Ovary (tissue), 3 donors: ENCODE data around the gene CCDC106.

Source experiments
- EP300 ChIP-seq: sonication (generic); formaldehyde crosslinking; IDR thresholded peaks from one replicate; pipeline ENCODE4 v1.6.1; 2017; ENCODE audit warnings: antibody characterized with exemption
- POLR2A ChIP-seq: fragments of 450-650 bp; IDR thresholded peaks from one replicate; pipeline ENCODE4 v1.6.1; 2017; ENCODE audit warnings: antibody characterized with exemption, mild to moderate bottlenecking, moderate library complexity
- TF ChIP-seq, protein P1 (sequence below), 3 donors: fragments of 450-650 bp in 2 of 3; fragments of 200-600 bp in 1 of 3; IDR thresholded peaks; one replicate each; pipeline versions ENCODE4 v1.5.1 to v1.8.0; 2016 to 2022; ENCODE audit warnings: antibody characterized with exemption in 3 of 3, mild to moderate bottlenecking in 1 of 3
- donor health status: DM: no; HTN: no; CAD: no.

GRCh38 chr19:55654323-55654867 lies 6.4 kb downstream of the CCDC106 start:
- TF ChIP-seq, protein P1, sequence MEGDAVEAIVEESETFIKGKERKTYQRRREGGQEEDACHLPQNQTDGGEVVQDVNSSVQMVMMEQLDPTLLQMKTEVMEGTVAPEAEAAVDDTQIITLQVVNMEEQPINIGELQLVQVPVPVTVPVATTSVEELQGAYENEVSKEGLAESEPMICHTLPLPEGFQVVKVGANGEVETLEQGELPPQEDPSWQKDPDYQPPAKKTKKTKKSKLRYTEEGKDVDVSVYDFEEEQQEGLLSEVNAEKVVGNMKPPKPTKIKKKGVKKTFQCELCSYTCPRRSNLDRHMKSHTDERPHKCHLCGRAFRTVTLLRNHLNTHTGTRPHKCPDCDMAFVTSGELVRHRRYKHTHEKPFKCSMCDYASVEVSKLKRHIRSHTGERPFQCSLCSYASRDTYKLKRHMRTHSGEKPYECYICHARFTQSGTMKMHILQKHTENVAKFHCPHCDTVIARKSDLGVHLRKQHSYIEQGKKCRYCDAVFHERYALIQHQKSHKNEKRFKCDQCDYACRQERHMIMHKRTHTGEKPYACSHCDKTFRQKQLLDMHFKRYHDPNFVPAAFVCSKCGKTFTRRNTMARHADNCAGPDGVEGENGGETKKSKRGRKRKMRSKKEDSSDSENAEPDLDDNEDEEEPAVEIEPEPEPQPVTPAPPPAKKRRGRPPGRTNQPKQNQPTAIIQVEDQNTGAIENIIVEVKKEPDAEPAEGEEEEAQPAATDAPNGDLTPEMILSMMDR (IDR thresholded peaks at IDR 0.05) = no peak
- TF ChIP-seq POLR2A (no peak), EP300 (no peak)
